Panc1 (cell line): Measurements from ENCODE around the gene ENDOG. TPM values are rescaled to one million over a fixed set of nuclear protein-coding genes. Genes with fewer than 3 reads are reported as not detected.

Source experiments
- ATAC-seq: fragments of 200-7000 bp; cut with Tn5 transposase; 2 replicates; pipeline ENCODE4 v1.9.1; 2020; ENCODE audit warnings: mild to moderate bottlenecking, moderate library complexity
- BruUV-seq: library from RNA; stranded (reverse); fragments of 400-500 nt; replicated peaks from 2 replicates; lab custom pipeline; 2021; lab: Mats Ljungman, UMichigan
- CTCF ChIA-PET: fragments of 300-600 bp; sonication (Branson Sonifier 250); formaldehyde crosslinking; loops from one replicate; lab custom pipeline; 2022; ENCODE audit warnings: antibody characterized with exemption; lab: Charles Lee
- POLR2A ChIA-PET: fragments of 300-600 bp; sonication (Branson Sonifier 250); formaldehyde crosslinking; loops from one replicate; lab custom pipeline; 2022; ENCODE audit warnings: antibody characterized with exemption; lab: Charles Lee
- DNase-seq: peaks from one replicate; pipeline ENCODE4 v3.0.0-alpha.2; 2010; ENCODE audit warnings: low read depth, low spot score
- H3K27ac ChIP-seq: 2 replicates; pipeline ENCODE4 v1.5.1; 2011; ENCODE audit warnings: mild to moderate bottlenecking, low read length, inconsistent platforms
- H3K27me3 ChIP-seq: fragments of 200-500 bp; sonication (Bioruptor generic); 2 replicates; pipeline ENCODE4 v1.6.0; 2014; ENCODE audit warnings: low read length, inconsistent platforms; ENCODE audit not compliant: control insufficient read depth, insufficient read depth
- H3K36me3 ChIP-seq: fragments of 200-500 bp; sonication (Bioruptor generic); 2 replicates; pipeline ENCODE4 v1.5.1; 2014; ENCODE audit warnings: inconsistent platforms, mild to moderate bottlenecking, low read length, moderate library complexity; ENCODE audit not compliant: control insufficient read depth, insufficient read depth
- H3K4me1 ChIP-seq: 2 replicates; pipeline ENCODE4 v1.5.1; 2011; ENCODE audit warnings: inconsistent platforms, mild to moderate bottlenecking, low read length, moderate library complexity; ENCODE audit not compliant: control insufficient read depth, insufficient read depth
- H3K4me3 ChIP-seq, 2 experiments: 2 replicates each; pipeline ENCODE4 v1.5.1; 2011 to 2012; ENCODE audit warnings: low read depth in 2 of 2, low read length in 2 of 2, mild to moderate bottlenecking in 2 of 2, inconsistent platforms in 1 of 2, moderate library complexity in 1 of 2
- H3K9me3 ChIP-seq: fragments of 200-500 bp; sonication (Bioruptor generic); 2 replicates; pipeline ENCODE4 v1.5.1; 2014; ENCODE audit warnings: low read depth, mild to moderate bottlenecking, inconsistent platforms, low read length, moderate library complexity; ENCODE audit not compliant: control insufficient read depth, insufficient read depth
- CTCF ChIP-seq: fragments of 450-650 bp; IDR thresholded peaks from 2 replicates; pipeline ENCODE4 v1.5.1; 2017; ENCODE audit warnings: mild to moderate bottlenecking
- POLR2AphosphoS5 ChIP-seq: IDR thresholded peaks from 2 replicates; pipeline ENCODE4 v1.6.1; 2012; ENCODE audit warnings: mild to moderate bottlenecking, low read depth, low read length, moderate library complexity
- REST ChIP-seq, 2 experiments: IDR thresholded peaks; 2 replicates each; pipeline ENCODE4 v1.6.1; 2011 to 2012; ENCODE audit warnings: low read depth in 2 of 2, control low read depth in 1 of 2, low read length in 1 of 2, mild to moderate bottlenecking in 1 of 2, moderate library complexity in 1 of 2; ENCODE audit not compliant: insufficient read depth in 1 of 2
- SIN3A ChIP-seq: IDR thresholded peaks from 2 replicates; pipeline ENCODE4 v1.6.1; 2012; ENCODE audit warnings: low read depth, mild to moderate bottlenecking, low read length, moderate library complexity, borderline replicate concordance; ENCODE audit not compliant: insufficient read depth
- TCF7L2 ChIP-seq: IDR thresholded peaks from 2 replicates; pipeline ENCODE4 v1.6.1; 2011; ENCODE audit warnings: mild to moderate bottlenecking, low read depth, low read length, inconsistent platforms
- in situ Hi-C: cut with HindIII; loops from 2 replicates; pipeline ENCODE4 v1.10.0; 2016; ENCODE audit warnings: low sequenced_read_pairs, low pct_unique_long_range_greater_than_20kb
- intact Hi-C: fragments of 100-400 bp; cut with micrococcal nuclease; formaldehyde crosslinking; loops from one replicate; pipeline ENCODE4 v1.10.0; 2022; ENCODE audit not compliant: unreplicated experiment
- total RNA-seq: library from RNA; stranded (reverse); gene quantifications from one replicate; pipeline ENCODE4 v1.2.1, GENCODE V29; 2021; ENCODE audit not compliant: unreplicated experiment

Gene ENDOG
- total RNA-seq, 1 experiment from 2014 or later = 39.9 TPM

- Histone ChIP-seq H3K27ac (no peak overlapping the region), H3K36me3 (no peaks in the 10 kb centered on the region), H3K4me1 (no peaks in the 10 kb centered on the region), H3K27me3 (no peaks in the 10 kb centered on the region), H3K9me3 (no peaks in the 10 kb centered on the region), H3K4me3 (no peak overlapping the region)
- POLR2A ChIA-PET = no interaction called here
- CTCF ChIA-PET = no interaction called here
- in situ Hi-C loops (no loop called here), intact Hi-C loops (no loop called here)
- no TSS peak for BruUV-seq
- TF ChIP-seq POLR2AphosphoS5 = no peak
- TF ChIP-seq SIN3A = no peak
- TF ChIP-seq REST (IDR thresholded peaks at IDR 0.05; ENCODE audit: insufficient read depth in 1 of 2, low read depth in 2 of 2, low read length in 1 of 2) = no peak
- TF ChIP-seq CTCF = no peak
- TF ChIP-seq TCF7L2 = no peak
- no peak for ATAC-seq
- DNase-seq = no peak
Observed at GRCh38 chr9:128802482-128802881, 15.8 kb upstream of the ENDOG start.

- no TSS peak for BruUV-seq
- DNase-seq (no peak), ATAC-seq (no peak)
- CTCF ChIA-PET = no interaction called here
- intact Hi-C loops (no loop called here), in situ Hi-C loops (no loop called here)
- Histone ChIP-seq H3K27ac (no peak overlapping the region), H3K36me3 (no peaks in the 10 kb centered on the region), H3K4me3 (no peak overlapping the region), H3K27me3 (no peaks in the 10 kb centered on the region), H3K9me3 (no peaks in the 10 kb centered on the region), H3K4me1 (no peaks in the 10 kb centered on the region)
- POLR2A ChIA-PET = no interaction called here
- TF ChIP-seq REST (IDR thresholded peaks at IDR 0.05; ENCODE audit: insufficient read depth in 1 of 2, low read depth in 2 of 2, low read length in 1 of 2) (no peak), CTCF (no peak), SIN3A (no peak), TCF7L2 (no peak), POLR2AphosphoS5 (no peak)
Observed at GRCh38 chr9:128805661-128806060, 12.6 kb upstream of the ENDOG start.
